Measurements from ENCODE around the gene FAM151B. TPM values are rescaled to one million over a fixed set of nuclear protein-coding genes. Genes with fewer than 3 reads are reported as not detected.

The FAM151B gene
- total and polyA plus RNA-seq, 2 of the 8 experiments (the other 6 are each of a cell fraction or from before 2014, with no cell fraction given), result 0.62 to 1.1 TPM

GRCh38 chr5:80492741-80493140, 4.8 kb downstream of the FAM151B start:
- Histone ChIP-seq H4K8ac (ENCODE audit: extremely low read depth, insufficient read depth, low read length) (no peak overlapping the region; the same call in 1 of the 2 replicates), H2AFZ (ENCODE audit: low read length) (no peak overlapping the region), H3K27ac (ENCODE audit: low read depth, low read length) (0 out of 2 replicates have a peak overlapping the region, but pooled peaks have one; percentile 42), H3K4me1 (replicated peaks in 1 of 4; ENCODE audit: control insufficient read depth in 3 of 4, insufficient read depth in 4 of 4, low read length in 3 of 4) (peaks cover 0 to 21% (median 11%) of the 10 kb centered on the region in 4 experiments; a peak in 4 of 7 replicates), H3K23me2 (ENCODE audit: low read depth, low read length) (peaks cover 4% of the 10 kb centered on the region; the same call in 1 of the 2 replicates), H3K18ac (ENCODE audit: extremely low read depth, low read length) (peak overlapping the region; percentile 72; the same call in 1 of the 2 replicates), H3K27me3 (replicated peaks in 1 of 4; ENCODE audit: control insufficient read depth in 3 of 4, extremely low read depth in 1 of 4, insufficient read depth in 3 of 4, low read length in 3 of 4) (no peaks in the 10 kb centered on the region), H3K14ac (ENCODE audit: insufficient read length) (no peak overlapping the region), H2BK20ac (ENCODE audit: low read length) (peak overlapping the region; percentile 93; the same call in 1 of the 2 replicates), H3K4me2 (ENCODE audit: insufficient read depth in 1 of 2, low read depth in 2 of 2, low read length in 2 of 2) (no peak overlapping the region), H3K4me3 (ENCODE audit: extremely low read depth in 1 of 4, insufficient read depth in 2 of 4, low read depth in 3 of 4, low read length in 4 of 4) (no peak overlapping the region; a peak in 1 of 8 replicates), H3K9me3 (ENCODE audit: insufficient read depth in 2 of 2, low read depth in 1 of 2, low read length in 1 of 2) (no peaks in the 10 kb centered on the region), H2BK120ac (replicated peaks; ENCODE audit: low read depth, low read length) (peak overlapping the region; percentile 80), H2BK15ac (ENCODE audit: low read length) (no peak overlapping the region), H4K20me1 (replicated peaks in 1 of 2; ENCODE audit: control insufficient read depth in 1 of 2, insufficient read depth in 2 of 2, low read length in 2 of 2) (no peaks in the 10 kb centered on the region), H3K79me1 (ENCODE audit: low read depth, low read length) (no peaks in the 10 kb centered on the region), H3K23ac (ENCODE audit: insufficient read length) (no peak overlapping the region), H3K79me2 (ENCODE audit: control insufficient read depth in 1 of 2, insufficient read depth in 2 of 2, low read length in 2 of 2) (no peaks in the 10 kb centered on the region), H4K91ac (replicated peaks; ENCODE audit: insufficient read length, low read length) (peak overlapping the region; percentile 40), H3K4ac (replicated peaks; ENCODE audit: insufficient read length, low read depth, low read length) (no peak overlapping the region), H3K36me3 (ENCODE audit: control insufficient read depth in 2 of 4, insufficient read depth in 4 of 4, low read length in 3 of 4) (no peaks in the 10 kb centered on the region), H2BK5ac (ENCODE audit: low read depth, low read length) (peak overlapping the region; percentile 53; the same call in 1 of the 2 replicates), H2AK5ac (ENCODE audit: low read depth, low read length) (no peak overlapping the region), H2BK12ac (ENCODE audit: low read depth, low read length) (0 out of 2 replicates have a peak overlapping the region, but pooled peaks have one; percentile 18), H4K5ac (ENCODE audit: insufficient read length, low read depth, low read length) (no peak overlapping the region), H3K9ac (replicated peaks in 1 of 4; ENCODE audit: extremely low read depth in 1 of 4, low read depth in 3 of 4, low read length in 3 of 4) (no peak overlapping the region), H3K56ac (replicated peaks; ENCODE audit: insufficient read length, low read depth, low read length) (no peak overlapping the region)
- TF ChIP-seq E2F6 (IDR thresholded peaks at IDR 0.05), result no peak
- no peak for TF ChIP-seq TAF7 (optimal IDR thresholded peaks at IDR 0.05; ENCODE audit: borderline replicate concordance, low read depth, low read length)
- no peak for TF ChIP-seq GABPA (IDR thresholded peaks at IDR 0.05; ENCODE audit: borderline replicate concordance, insufficient read depth, low read length)
- TF ChIP-seq NANOG (IDR thresholded peaks at IDR 0.05; ENCODE audit: insufficient read depth, low read depth, low read length, poor library complexity, severe bottlenecking), result no peak
- no peak for TF ChIP-seq EGR1 (IDR thresholded peaks at IDR 0.05; ENCODE audit: borderline replicate concordance, low read depth, low read length)
- no peak for TF ChIP-seq TEAD4 (IDR thresholded peaks at IDR 0.05; ENCODE audit: low read depth, low read length)
- WGBS, 2 experiments (ENCODE audit: extremely low coverage in 1 of 2, insufficient coverage in 1 of 2, insufficient read length in 1 of 2, insufficient replicate concordance in 2 of 2, low coverage in 1 of 2, low lambda C conversion rate in 2 of 2, missing lambda C conversion rate in 1 of 2), result 73% methylated on average over 3 of the region's 3 CpGs; no CpG with 5 or more reads in 1 of the 2 experiments
- ChIA-PET CTCF (ENCODE audit: partially characterized antibody) (interaction anchor here (0.6 to 2.3 kb wide), 2 partner anchors 11 to 98 kb away, joined by 3 to 7 read pairs; no protein-coding TSS in a partner anchor), POLR2A (ENCODE audit: partially characterized antibody) (interaction anchor here (0.9 to 2.9 kb wide), 3 partner anchors 8 to 159 kb away, joined by 3 to 13 read pairs (median 7); partner anchors contain the start of gene ANKRD34B)
- DNase-seq (ENCODE audit: low read depth in 1 of 2, low spot score in 2 of 2), result no peak
- no peak for FAIRE-seq
